NOMO-1 treated with dmso at 0.1 percent for 144 hours (cell line): Measurements from ENCODE around the gene ZNF529.

Experiments used
- DNase-seq: peaks from one replicate; lab custom pipeline; 2025; ENCODE audit not compliant: unreplicated experiment; lab: John Stamatoyannopoulos, UW

The ZNF529 gene

DNA sequence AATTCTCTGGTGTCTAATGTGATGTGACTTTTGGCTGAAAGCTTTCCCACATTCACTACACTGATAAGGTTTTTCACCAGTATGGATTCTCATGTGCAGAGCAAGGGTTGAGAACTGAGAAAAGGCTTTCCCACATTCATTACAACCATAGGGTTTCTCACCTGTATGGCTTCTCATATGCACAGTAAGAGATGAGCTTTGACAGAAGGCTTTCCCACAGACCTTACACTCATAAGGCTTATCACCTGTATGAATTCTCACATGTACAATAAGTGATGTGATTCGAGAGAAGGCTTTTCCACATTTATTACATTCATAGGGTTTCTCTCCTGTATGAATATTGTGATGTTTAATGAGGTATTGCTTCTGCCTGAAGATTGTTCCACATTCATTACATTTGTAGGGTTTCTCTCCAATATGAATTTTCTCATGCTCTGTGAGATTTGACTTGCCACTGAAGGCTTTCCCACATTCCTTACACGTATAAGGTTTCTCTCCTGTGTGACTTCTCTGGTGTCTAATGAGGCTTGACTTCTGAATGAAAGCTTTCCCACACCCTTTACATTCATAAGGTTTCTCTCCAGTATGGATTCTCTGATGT lies 59.0 kb downstream of the ZNF529 start:
- no peak for DNase-seq

DNA sequence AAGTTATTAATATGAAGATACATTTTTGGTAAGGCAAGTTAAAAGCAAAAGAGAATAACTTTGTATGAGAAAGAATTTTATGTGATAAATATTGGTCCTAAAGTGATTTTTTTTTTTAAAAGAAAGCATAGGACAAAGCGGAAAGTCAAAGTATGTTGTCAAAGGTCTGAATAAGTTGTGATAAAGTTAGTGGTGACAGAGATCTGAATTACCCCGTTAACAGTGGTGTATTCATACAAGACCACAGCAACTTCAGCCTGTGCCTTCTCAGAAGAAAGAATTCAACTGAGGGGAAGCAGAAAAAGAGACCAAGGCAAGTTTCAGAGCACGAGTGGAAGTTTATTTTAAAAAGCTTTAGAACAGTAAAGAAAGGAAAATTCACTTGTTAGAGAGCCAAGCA lies 64.8 kb downstream of the ZNF529 start:
- DNase-seq, result no peak

DNA sequence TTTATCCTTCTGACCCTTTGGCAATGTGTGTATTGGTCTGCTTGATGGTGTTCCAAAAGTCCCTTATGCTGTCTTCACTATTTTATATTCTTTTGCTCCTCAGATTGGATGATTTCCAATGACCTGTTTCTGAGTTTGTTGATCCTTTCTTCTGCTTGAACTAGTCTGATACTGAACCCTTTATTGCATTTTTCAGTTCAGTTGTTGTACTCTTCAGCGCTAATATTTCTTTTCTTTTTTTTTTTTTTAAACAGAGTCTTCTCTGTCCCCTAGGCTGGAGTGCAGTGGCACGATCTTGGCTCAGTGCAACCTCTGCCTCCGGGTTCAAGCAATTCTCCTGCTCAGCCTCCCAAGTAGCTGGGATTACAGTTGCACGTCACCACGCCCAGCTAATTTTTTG lies 71.1 kb downstream of the ZNF529 start:
- no peak for DNase-seq

DNA sequence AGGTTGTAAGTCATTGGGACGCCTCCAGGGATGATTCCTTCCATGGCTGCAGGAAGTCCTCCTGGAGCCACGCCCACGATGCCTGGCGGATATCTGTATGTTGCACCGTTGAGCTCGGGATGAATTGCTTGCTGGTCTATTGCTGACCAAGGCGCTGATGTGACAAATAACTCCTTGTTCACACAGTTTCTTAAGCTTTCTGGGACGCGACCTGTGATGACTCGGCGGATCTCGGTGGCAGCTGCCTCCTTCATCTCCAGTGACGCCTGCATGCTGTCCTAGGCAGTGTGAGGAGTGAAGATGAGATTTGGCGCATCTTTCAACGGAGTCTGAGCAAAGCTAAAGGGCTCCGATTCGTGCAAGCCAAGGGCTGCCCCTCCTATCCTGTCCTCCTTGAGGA lies 76.1 kb downstream of the ZNF529 start:
- no peak for DNase-seq
